Esophagus muscularis mucosa (tissue), 4 donors: ENCODE results near the gene CXCL5.

ENCODE experiments used
- CTCF ChIP-seq, 3 experiments: fragments of 200-600 bp in 2 of 3; fragments of 450-650 bp in 1 of 3; sonication (generic) in 2 of 3; IDR thresholded peaks; one replicate each; pipeline ENCODE4 v1.5.1; 2017 to 2019; ENCODE audit warnings: antibody characterized with exemption in 3 of 3, mild to moderate bottlenecking in 2 of 3, moderate library complexity in 1 of 3
- EP300 ChIP-seq: sonication (generic); formaldehyde crosslinking; IDR thresholded peaks from one replicate; pipeline ENCODE4 v1.6.1; 2017; ENCODE audit warnings: antibody characterized with exemption
- POLR2A ChIP-seq: fragments of 450-650 bp; IDR thresholded peaks from one replicate; pipeline ENCODE4 v1.6.1; 2017; ENCODE audit warnings: antibody characterized with exemption, moderate library complexity, mild to moderate bottlenecking, low read depth
- POLR2AphosphoS5 ChIP-seq, 2 donors: sonication (generic); formaldehyde crosslinking; IDR thresholded peaks; one replicate each; pipeline ENCODE4 v1.6.1; 2017; ENCODE audit warnings: antibody characterized with exemption in 2 of 2

- TF ChIP-seq POLR2AphosphoS5 (IDR thresholded peaks at IDR 0.05) = no peak
- TF ChIP-seq CTCF (IDR thresholded peaks at IDR 0.05) = no peak
- TF ChIP-seq EP300 = no peak
- no peak for TF ChIP-seq POLR2A
Measured at GRCh38 chr4:74028504-74028903, 30.0 kb upstream of the CXCL5 start.
